ENCODE results near the gene MOGAT1.

The MOGAT1 gene, protein sequence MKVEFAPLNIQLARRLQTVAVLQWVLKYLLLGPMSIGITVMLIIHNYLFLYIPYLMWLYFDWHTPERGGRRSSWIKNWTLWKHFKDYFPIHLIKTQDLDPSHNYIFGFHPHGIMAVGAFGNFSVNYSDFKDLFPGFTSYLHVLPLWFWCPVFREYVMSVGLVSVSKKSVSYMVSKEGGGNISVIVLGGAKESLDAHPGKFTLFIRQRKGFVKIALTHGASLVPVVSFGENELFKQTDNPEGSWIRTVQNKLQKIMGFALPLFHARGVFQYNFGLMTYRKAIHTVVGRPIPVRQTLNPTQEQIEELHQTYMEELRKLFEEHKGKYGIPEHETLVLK

DNA sequence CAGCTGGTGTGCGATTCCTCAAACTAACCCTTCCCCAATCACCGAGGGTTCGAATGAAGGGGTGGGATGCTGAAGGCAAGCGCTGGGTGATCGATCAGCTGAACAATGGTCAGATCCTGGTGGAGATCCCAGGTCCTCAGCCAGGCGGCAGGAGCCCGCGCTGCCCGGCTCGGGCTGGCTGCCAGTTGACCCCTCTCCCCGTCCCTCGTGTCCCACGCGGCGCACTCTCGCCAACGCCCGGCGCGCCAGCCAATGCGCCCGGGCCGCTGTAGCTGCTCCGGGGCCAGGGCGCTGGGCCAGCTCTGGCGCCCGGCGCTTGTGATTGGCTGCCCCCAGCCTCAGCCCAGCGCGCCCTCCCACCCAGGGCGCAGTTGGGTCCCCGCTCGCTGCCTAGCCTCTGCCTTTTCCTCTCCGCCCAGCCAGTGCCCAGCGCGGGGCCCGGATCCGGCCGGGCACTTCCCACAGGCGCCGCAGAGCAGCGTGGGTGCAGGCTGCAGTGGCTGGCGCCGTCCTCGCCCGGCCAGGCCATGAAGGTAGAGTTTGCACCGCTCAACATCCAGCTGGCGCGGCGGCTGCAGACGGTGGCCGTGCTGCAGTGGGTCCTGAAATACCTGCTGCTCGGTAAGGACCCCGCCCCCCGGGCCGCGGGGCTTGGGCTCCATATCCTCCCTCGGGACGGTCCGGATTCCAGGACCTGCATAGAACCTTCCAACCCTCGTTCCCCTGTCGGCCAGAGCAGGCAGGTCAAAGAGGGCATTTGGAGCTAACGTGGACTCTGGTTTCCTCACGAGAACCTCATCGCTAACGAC, at the start of gene MOGAT1:
TSS of gene MOGAT1 (plus strand) at position 400 of the 809 bp plus-strand sequence. CDS start at position 528, 128 bp downstream.
- in situ Hi-C loops (cut with MboI; ENCODE audit: low sequenced_read_pairs, unreplicated experiment), result no loop called here
- DNase-seq (ENCODE audit: low spot score), result peak; percentile 43
- TF ChIP-seq, protein P1, sequence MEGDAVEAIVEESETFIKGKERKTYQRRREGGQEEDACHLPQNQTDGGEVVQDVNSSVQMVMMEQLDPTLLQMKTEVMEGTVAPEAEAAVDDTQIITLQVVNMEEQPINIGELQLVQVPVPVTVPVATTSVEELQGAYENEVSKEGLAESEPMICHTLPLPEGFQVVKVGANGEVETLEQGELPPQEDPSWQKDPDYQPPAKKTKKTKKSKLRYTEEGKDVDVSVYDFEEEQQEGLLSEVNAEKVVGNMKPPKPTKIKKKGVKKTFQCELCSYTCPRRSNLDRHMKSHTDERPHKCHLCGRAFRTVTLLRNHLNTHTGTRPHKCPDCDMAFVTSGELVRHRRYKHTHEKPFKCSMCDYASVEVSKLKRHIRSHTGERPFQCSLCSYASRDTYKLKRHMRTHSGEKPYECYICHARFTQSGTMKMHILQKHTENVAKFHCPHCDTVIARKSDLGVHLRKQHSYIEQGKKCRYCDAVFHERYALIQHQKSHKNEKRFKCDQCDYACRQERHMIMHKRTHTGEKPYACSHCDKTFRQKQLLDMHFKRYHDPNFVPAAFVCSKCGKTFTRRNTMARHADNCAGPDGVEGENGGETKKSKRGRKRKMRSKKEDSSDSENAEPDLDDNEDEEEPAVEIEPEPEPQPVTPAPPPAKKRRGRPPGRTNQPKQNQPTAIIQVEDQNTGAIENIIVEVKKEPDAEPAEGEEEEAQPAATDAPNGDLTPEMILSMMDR (IDR thresholded peaks at IDR 0.05; ENCODE audit: borderline replicate concordance, control extremely low read depth, extremely low read depth, insufficient read depth, missing control alignments), result no peak

DNA sequence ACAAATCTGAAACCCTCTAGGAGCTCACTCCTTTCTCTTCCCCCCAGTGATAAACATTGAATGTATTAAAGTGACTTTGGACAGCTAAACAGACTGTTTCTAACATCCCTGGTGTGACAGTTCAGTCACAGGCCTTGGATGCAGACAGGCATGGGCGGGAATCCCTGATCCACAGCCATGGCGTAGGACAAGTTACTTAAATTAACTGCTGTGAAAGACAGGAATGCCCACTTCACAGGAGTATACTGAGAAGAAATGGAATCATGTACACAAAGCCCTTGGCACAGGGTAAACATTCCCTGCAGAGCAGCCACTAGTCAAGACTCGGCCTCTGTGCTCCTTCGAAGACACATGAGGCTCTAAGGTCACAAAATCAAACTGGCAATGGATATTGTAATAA, 49.6 kb upstream of the MOGAT1 start:
- DNase-seq (ENCODE audit: low spot score), result no peak
- TF ChIP-seq, protein P1 (IDR thresholded peaks at IDR 0.05; ENCODE audit: borderline replicate concordance, control extremely low read depth, extremely low read depth, insufficient read depth, missing control alignments), result no peak
- in situ Hi-C loops (cut with MboI; ENCODE audit: low sequenced_read_pairs, unreplicated experiment), result no loop called here

DNA sequence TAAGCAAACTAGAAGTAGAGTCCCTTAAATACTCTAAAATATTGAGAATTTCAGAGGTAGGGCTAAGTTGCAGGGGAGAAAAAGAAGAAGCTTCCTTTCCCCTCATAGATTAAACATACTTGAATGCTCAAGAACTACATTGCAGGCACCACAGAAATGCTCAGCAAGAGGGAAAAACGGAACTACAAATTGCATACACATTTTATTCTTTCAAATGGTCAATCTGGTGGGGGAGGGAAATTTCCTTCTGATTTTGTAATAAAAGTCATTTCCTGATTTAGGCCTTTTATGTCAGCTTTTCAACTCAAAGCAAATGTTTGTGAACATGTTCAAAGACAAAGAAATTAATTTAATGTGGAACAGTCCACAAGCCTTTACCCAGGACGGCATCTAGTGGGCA, 48.5 kb upstream of the MOGAT1 start:
- no peak for DNase-seq (ENCODE audit: low spot score)
- TF ChIP-seq, protein P1 (IDR thresholded peaks at IDR 0.05; ENCODE audit: borderline replicate concordance, control extremely low read depth, extremely low read depth, insufficient read depth, missing control alignments), result no peak
- in situ Hi-C loops (cut with MboI; ENCODE audit: low sequenced_read_pairs, unreplicated experiment), result no loop called here

DNA sequence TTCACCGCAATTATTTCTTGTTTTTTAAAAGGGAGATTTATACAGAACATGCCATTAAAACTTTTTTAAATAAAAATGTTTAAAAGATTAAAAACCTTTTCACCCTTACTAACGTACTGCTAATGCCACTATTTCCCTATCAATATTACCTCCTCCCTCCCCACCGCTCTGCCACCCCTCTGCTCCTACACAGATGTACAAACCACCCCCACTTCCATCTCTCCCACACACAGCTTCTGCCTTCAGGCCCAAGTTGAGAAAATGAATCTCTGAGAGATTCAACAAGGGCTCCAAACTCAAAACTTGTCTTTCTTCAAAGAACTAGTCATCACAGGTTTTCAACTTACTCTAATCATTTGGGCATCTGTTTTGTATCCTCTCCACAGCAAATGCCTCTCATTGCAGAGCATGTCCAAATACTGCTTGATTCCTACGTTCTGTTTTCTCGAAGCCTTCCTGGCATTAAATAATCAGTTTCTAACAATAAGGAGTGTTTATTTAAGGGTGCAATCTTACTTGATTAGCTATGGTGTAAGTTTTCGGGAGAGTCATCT, 47.6 kb upstream of the MOGAT1 start:
- in situ Hi-C loops (cut with MboI; ENCODE audit: low sequenced_read_pairs, unreplicated experiment), result no loop called here
- no peak for DNase-seq (ENCODE audit: low spot score)
- TF ChIP-seq, protein P1 (IDR thresholded peaks at IDR 0.05; ENCODE audit: borderline replicate concordance, control extremely low read depth, extremely low read depth, insufficient read depth, missing control alignments), result no peak

DNA sequence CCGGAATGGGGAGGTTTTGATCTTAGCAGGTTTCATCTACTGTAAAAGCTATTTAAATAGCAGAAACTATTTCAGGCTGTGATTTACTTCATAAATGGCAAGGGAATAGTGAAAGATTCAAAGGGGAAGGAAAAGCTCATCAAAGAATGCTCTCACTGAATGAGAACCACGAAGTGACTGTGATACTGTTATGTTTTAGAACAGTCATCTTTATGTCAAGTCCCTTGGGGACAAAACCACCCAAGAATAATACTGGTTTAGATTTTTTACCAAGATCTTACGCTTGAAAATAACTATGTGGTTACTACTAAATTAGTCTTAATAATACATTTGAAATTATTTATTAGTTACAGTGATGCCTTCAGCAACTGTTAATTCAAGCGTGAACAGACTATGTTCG, 43.7 kb upstream of the MOGAT1 start:
- in situ Hi-C loops (cut with MboI; ENCODE audit: low sequenced_read_pairs, unreplicated experiment), result no loop called here
- DNase-seq (ENCODE audit: low spot score), result no peak
- TF ChIP-seq, protein P1 (IDR thresholded peaks at IDR 0.05; ENCODE audit: borderline replicate concordance, control extremely low read depth, extremely low read depth, insufficient read depth, missing control alignments), result no peak

DNA sequence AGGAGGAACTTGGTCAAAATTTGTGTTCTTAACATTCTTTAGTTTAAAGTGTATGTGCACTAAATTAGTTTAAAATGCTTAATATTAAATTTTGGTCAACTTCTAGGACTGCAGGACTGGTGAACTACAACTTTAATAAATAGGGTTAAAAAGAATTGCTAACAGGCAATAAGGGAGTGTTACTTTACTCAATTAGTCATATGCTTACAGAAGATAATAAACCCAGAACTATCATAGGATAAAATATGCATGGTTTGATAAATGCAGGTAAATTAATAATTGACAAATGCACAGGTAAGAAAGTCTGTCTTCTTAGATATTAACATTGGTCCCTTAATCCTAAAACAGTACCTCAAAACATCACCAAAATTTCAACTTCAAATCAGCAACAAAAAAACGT, 36.2 kb upstream of the MOGAT1 start:
- no peak for DNase-seq (ENCODE audit: low spot score)
- in situ Hi-C loops (cut with MboI; ENCODE audit: low sequenced_read_pairs, unreplicated experiment), result no loop called here
- TF ChIP-seq, protein P1 (IDR thresholded peaks at IDR 0.05; ENCODE audit: borderline replicate concordance, control extremely low read depth, extremely low read depth, insufficient read depth, missing control alignments), result no peak
